Mucosa of rectum (tissue), 2 donors: ENCODE results near the gene BRAT1.
A peak's percentile ranks its signal among the peaks of the same experiment; 100 is the strongest.

Experiments used
- H3K27ac ChIP-seq, 2 donors: one replicate each; pipeline ENCODE4 v1.7.0; 2013; ENCODE audit warnings: inconsistent platforms in 2 of 2, low read depth in 2 of 2, low read length in 2 of 2
- H3K27me3 ChIP-seq, 2 donors: one replicate each; pipeline ENCODE4 v1.7.0; 2013; ENCODE audit warnings: low read length in 2 of 2; ENCODE audit not compliant: control insufficient read depth in 2 of 2, insufficient read depth in 2 of 2
- H3K36me3 ChIP-seq, 2 donors: one replicate each; pipeline ENCODE4 v1.7.0; 2013; ENCODE audit warnings: low read length in 2 of 2; ENCODE audit not compliant: control insufficient read depth in 2 of 2, insufficient read depth in 2 of 2
- H3K4me1 ChIP-seq, 2 donors: one replicate each; pipeline ENCODE4 v1.7.0; 2013; ENCODE audit warnings: low read length in 2 of 2, mild to moderate bottlenecking in 1 of 2; ENCODE audit not compliant: control insufficient read depth in 2 of 2, insufficient read depth in 2 of 2
- H3K4me3 ChIP-seq, 2 donors: one replicate each; pipeline ENCODE4 v1.7.0; 2013; ENCODE audit warnings: low read length in 2 of 2
- H3K9ac ChIP-seq, 2 donors: one replicate each; pipeline ENCODE4 v1.7.0; 2013; ENCODE audit warnings: low read length in 2 of 2, low read depth in 1 of 2, mild to moderate bottlenecking in 1 of 2
- H3K9me3 ChIP-seq, 2 donors: one replicate each; pipeline ENCODE4 v1.7.0; 2013; ENCODE audit warnings: low read length in 2 of 2; ENCODE audit not compliant: control insufficient read depth in 2 of 2
- donor health status: healthy.
- donor health status: Normal muscosa, but diverticular disease.

BRAT1 gene

DNA sequence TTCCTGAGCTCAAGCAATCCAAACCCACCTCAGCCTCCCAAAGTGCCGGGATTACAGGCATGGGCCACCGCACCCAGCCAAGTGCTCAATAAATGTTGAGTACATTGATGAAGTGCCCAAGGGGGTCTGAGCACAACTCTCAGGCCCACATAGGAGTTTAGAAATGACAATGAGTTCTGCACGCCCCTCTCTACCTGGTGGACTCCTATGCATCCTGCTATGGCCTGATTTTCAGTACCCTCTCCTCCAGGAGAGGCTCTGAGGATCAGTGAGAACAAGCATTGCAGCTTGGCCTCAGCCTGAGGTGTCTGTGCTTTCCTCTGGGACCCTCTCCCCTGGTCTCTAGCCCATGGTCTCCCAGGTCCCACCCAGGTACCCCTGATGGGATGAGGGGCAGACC is 58.3 kb downstream of the BRAT1 start:
- H3K9ac ChIP-seq: no peak overlapping the region
- peaks cover 10 to 24% of the 10 kb centered on the region in 2 donors for H3K4me1 ChIP-seq
- no peaks in the 10 kb centered on the region for H3K36me3 ChIP-seq
- H3K27ac ChIP-seq: no peak overlapping the region
- no peaks in the 10 kb centered on the region for H3K9me3 ChIP-seq
- H3K4me3 ChIP-seq: no peak overlapping the region
- peaks cover 2 to 3% of the 10 kb centered on the region in 2 donors for H3K27me3 ChIP-seq

DNA sequence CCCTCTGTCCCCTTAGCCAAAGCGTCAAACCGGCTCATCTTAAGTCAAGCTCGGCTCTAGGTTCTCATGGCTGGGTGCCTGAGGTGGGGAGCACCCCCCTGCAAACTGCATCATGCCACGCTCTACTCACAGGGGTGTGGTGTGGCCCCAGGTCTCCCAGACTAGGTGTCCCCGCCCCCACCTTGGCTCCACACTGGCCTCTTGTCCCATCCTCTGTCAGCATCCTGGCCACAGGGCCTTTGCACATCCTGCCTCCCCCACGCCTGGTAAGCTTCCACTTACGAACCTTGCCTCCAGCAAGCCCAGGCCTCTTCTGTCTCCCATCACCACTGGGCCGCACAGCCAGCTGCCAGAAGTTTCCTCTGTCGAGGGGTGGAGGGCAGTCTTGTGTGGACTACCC is 58.9 kb downstream of the BRAT1 start:
- Histone ChIP-seq H3K9ac (no peak overlapping the region), H3K27ac (no peak overlapping the region), H3K9me3 (no peaks in the 10 kb centered on the region), H3K27me3 (peaks cover 2 to 3% of the 10 kb centered on the region in 2 donors), H3K36me3 (no peaks in the 10 kb centered on the region), H3K4me1 (peaks cover 10 to 24% of the 10 kb centered on the region in 2 donors), H3K4me3 (no peak overlapping the region)

DNA sequence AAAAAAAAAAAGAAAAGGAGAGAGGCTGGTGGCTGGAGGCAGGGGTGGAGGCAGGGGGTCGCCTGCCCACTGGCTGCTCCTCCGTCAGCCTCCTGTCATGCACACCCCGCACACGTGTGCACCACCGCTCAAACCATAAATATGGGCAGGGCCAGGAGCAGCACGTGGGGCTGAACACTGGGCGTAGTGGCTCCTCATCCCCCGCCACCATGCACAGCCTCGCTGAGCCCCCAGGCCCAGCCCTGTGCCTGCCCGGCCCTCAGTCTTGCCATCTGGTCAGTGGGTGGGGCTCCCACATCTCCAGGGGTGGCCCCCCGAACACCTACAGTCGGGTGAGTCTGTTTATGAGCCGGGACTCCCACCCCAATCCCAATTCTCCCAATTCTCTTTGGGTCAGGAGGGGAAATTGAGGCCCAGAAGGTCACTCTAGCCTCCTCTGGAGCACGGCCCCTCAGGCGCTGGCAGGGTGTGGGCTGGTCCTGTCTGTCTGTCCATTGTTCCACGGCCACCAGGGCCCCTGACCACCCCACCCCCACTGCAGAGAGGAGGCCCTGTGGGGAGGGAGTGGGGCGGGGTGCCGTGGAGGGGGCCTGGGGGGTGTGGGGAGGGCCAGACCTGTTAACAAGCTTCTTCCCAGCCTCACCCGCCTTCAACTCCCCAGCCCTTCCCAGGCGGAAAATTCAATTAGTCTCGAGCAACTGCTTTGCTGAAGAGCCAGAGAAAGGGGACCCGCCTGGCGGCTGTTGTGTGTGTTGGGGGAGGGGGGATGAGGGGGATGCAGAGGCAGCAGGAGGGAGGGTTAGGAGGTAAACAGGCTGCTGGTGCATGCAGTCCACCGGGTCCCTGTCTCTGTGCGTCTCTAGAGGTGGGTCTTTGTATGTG is 59.7 kb downstream of the BRAT1 start:
- Histone ChIP-seq H3K27ac (no peak overlapping the region), H3K9ac (no peak overlapping the region), H3K27me3 (peaks cover 2 to 3% of the 10 kb centered on the region in 2 donors), H3K4me1 (peaks cover 10 to 24% of the 10 kb centered on the region in 2 donors), H3K4me3 (no peak overlapping the region), H3K9me3 (no peaks in the 10 kb centered on the region), H3K36me3 (no peaks in the 10 kb centered on the region)

DNA sequence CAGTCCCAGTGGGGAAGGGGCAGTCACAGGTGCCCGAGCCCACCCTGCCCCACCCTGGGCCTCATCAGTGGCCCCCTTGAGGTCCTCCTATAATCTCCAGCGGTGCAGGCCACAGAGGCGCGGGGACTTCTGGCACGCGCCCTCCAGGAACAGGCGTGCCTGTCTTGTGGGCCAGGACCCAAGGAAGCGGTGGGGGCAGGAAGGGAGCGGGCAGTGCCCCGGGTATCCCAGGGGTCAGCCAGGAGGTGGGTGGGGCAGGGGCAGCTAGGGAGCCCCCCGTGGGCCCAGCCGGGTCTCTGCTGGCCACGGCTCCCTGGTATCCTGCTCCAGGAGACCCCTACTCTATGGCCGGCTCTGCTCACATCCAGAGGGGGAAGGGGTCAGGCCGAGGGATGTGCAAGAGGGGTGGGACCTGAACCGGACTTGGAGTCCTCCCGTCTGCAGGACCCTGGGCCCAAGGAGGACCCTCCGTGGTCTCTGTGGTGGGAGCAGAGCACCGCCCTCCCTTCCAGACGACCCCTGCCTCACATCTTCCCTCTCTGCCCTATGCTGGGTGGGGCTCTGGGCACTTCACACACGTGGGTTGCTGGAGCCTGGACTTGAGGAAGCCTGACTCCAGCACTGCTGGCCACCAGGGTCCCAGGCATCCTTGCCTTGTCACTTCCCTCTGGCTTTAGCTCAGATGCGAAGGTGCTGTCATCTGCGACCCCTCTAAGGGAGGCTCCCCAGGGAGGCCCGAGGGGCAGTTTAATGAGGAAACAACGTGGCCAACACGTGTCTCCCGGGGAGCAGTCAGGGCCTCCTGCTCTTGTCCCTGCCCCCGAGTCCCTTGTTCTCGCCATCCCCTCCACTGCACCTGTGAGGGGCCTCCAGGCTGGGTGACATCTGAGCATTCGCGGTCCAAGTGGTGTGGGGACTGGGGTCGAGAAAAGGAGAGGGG is 60.9 kb downstream of the BRAT1 start:
- Histone ChIP-seq H3K4me1 (peaks cover 10 to 24% of the 10 kb centered on the region in 2 donors), H3K27ac (peak overlapping the region in 1 of 2 donors; percentile 57), H3K4me3 (no peak overlapping the region), H3K9ac (no peak overlapping the region), H3K36me3 (no peaks in the 10 kb centered on the region), H3K27me3 (peaks cover 2 to 3% of the 10 kb centered on the region in 2 donors), H3K9me3 (no peaks in the 10 kb centered on the region)

DNA sequence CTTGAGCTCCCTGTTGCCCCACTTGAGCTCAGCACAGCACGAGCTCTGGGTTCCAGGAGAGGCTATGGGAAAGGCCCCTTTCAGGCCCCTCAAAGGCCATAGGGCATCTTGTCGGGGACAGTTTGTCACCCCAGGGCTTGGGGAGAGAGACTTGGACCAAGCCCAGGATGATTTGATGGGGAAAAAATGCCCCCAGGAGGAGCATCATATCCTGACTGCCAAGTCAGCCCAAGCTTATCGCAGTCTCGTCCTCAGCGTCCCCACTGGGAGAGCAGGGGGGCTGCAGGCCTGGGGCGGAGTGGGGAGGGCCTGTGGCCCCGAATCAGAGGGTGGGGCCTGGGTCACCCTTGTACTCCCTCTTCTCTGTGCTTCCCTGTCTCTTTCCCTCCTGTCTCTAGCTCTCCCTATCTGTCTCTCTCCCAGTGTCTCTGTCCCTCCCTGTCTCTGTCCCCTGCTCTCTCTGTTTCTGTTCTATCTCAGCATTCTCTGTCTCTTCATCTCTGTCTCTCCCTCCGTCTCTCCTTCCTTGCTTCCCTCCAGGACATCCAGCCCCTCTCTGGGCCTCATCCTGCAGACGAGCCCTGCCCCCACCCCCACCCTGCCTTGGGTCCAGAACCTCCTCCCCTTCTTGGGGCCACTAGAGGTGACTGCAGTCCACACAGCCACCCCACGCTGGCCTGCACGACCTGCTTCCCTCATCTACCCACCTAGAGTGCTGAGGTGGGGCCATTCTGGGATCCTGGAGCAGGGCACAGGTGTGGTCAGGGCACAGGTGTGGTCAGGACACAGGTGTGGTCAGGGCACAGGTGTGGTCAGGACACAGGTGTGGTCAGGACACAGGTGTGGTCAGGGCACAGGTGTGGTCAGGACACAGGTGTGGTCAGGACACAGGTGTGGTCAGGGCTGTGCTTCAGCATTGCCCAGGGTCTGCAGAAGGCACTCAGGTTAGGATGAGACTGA is 61.8 kb downstream of the BRAT1 start:
- Histone ChIP-seq H3K27ac (peak overlapping the region in 1 of 2 donors; percentile 57), H3K4me3 (no peak overlapping the region), H3K27me3 (peaks cover 2 to 3% of the 10 kb centered on the region in 2 donors), H3K9me3 (no peaks in the 10 kb centered on the region), H3K4me1 (peaks cover 10 to 24% of the 10 kb centered on the region in 2 donors), H3K9ac (peak overlapping the region in 1 of 2 donors; percentile 5), H3K36me3 (no peaks in the 10 kb centered on the region)

DNA sequence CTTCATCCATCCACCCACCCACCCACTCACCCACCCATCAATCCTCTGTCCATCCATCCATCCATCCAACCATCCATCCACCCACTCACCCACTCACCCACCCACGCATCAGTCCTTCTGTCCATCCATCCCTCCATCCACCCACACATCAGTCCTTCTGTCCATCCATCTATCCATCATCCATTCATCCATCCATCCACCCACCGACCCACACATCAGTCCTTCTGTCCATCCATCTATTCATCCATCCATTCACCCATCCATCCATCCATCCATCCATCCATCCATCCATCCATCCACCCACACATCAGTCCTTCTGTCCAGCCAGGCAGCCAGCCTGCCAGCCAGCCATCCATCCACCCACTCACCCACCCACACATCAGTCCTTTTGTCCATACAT is 63.3 kb downstream of the BRAT1 start:
- Histone ChIP-seq H3K4me3 (no peak overlapping the region), H3K36me3 (no peaks in the 10 kb centered on the region), H3K9me3 (no peaks in the 10 kb centered on the region), H3K9ac (no peak overlapping the region), H3K27ac (no peak overlapping the region), H3K4me1 (peaks cover 10 to 24% of the 10 kb centered on the region in 2 donors), H3K27me3 (peaks cover under 1 to 2% of the 10 kb centered on the region in 2 donors)

DNA sequence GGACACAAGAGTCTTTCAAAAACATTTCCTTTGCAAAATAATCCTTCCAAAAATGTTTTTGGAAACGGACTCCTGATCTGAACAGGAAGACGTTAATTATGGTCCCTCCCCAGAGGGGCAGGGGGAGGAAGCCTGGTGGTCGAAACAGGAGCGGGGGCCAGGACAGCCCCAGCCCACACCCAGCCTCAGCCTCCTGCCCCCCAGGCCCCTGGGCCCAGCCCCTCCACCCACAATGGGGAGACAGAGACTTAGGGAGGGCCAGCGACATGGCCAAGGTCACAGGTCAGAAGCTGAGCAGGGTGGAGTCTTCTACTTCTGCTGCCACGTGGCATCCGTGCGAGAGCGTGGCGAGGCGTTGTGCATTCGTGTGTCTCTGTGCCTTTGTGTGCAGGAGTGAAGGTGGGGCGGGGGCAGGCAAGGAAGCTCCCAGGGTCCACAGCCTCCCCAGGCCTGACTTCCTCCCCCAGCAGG is 65.1 kb downstream of the BRAT1 start:
- no peak overlapping the region for H3K27ac ChIP-seq
- peaks cover 10 to 22% of the 10 kb centered on the region in 2 donors for H3K4me1 ChIP-seq
- peaks cover 0 to 2% of the 10 kb centered on the region in 2 donors for H3K27me3 ChIP-seq
- H3K36me3 ChIP-seq: no peaks in the 10 kb centered on the region
- H3K4me3 ChIP-seq: no peak overlapping the region
- H3K9ac ChIP-seq: no peak overlapping the region
- H3K9me3 ChIP-seq: no peaks in the 10 kb centered on the region

DNA sequence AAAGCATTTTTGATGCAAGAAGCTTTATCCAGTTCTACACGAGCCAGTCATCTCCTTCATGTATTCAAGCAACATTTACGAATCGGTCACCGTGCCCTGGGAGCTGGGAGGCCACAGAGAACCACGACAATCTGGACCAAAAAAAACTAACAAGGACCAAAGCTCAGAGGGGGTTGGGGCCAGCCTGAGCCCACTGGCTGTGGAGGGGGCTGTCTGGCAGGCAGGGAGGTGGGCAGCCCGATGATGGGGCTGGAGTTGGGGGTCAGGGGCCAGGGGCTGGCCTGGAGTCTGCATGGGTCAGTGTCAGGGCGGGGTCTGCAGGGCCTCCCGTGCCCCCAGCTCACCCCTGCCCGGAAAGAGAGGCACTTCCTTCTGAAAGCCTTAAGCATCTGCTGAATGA is 66.6 kb downstream of the BRAT1 start:
- H3K9me3 ChIP-seq: no peaks in the 10 kb centered on the region
- peaks cover 0 to 2% of the 10 kb centered on the region in 2 donors for H3K27me3 ChIP-seq
- H3K4me3 ChIP-seq: no peak overlapping the region
- no peak overlapping the region for H3K9ac ChIP-seq
- peaks cover 4 to 10% of the 10 kb centered on the region in 2 donors for H3K4me1 ChIP-seq
- no peak overlapping the region for H3K27ac ChIP-seq
- H3K36me3 ChIP-seq: no peaks in the 10 kb centered on the region

DNA sequence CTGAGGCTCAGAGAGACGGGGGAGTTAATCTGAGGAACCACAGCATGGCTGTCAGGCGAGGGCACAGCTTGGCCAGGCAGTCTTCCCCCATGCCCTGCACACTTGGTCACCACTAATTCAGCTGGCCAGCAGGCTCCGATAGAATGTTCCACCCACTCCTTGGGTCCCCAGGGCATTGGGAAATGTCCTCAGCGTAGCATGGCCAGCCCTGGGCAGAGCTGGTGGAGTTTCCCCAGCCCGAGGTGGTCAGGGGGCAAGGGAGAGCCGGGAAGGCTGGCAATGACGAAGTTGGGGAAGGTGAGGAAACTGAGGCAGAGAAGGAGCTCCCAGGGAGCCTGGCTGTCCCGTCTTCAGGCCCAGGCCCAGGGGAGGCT is 67.1 kb downstream of the BRAT1 start:
- Histone ChIP-seq H3K4me3 (no peak overlapping the region), H3K27me3 (peaks cover 0 to 2% of the 10 kb centered on the region in 2 donors), H3K36me3 (no peaks in the 10 kb centered on the region), H3K9me3 (no peaks in the 10 kb centered on the region), H3K4me1 (peaks cover 2 to 6% of the 10 kb centered on the region in 2 donors), H3K9ac (no peak overlapping the region), H3K27ac (no peak overlapping the region)
